SK-N-SH (cell line): Measurements from ENCODE around the gene STARD8. TPM values are rescaled to one million over a fixed set of nuclear protein-coding genes. Genes with fewer than 3 reads are reported as not detected.

Experiments
- CTCF ChIA-PET: fragments of 300-600, 350-600 bp; formaldehyde crosslinking; extraction: SDS; loops from one replicate; lab custom pipeline; 2021; lab: Yijun Ruan, JAX
- POLR2A ChIA-PET: fragments of 350-600 bp; sonication (Branson Sonifier 250); formaldehyde crosslinking; extraction: SDS; loops from one replicate; lab custom pipeline; 2020; ENCODE audit warnings: antibody characterized with exemption, inconsistent platforms; lab: Yijun Ruan, JAX
- DNase-seq: peaks from one replicate; pipeline ENCODE4 v3.0.0; 2012
- H2AFZ ChIP-seq: fragments of 200-600 bp; sonication (generic); 2 replicates; pipeline ENCODE4 v1.8.1; 2016; ENCODE audit warnings: antibody characterized with exemption, mild to moderate bottlenecking, low read depth
- H3F3A ChIP-seq: fragments of 200-600 bp; sonication (generic); replicated peaks from 2 replicates; pipeline ENCODE3; 2016; ENCODE audit warnings: antibody characterized with exemption, mild to moderate bottlenecking; ENCODE audit not compliant: insufficient read depth
- H3K27ac ChIP-seq, 2 experiments: fragments of 200-500 bp in 1 of 2; fragments of 200-600 bp in 1 of 2; sonication (Bioruptor generic) in 1 of 2; sonication (generic), shearing (Covaris generic) in 1 of 2; 2 replicates each; pipeline versions ENCODE4 v1.5.1 to v1.6.1; 2014 to 2016; ENCODE audit warnings: low read depth in 2 of 2, inconsistent platforms in 1 of 2, low read length in 1 of 2, mild to moderate bottlenecking in 1 of 2, mixed read lengths in 1 of 2
- H3K27me3 ChIP-seq: fragments of 200-600 bp; sonication (generic), shearing (Covaris generic); 2 replicates; pipeline ENCODE4 v1.6.1; 2016; ENCODE audit warnings: mixed run types; ENCODE audit not compliant: insufficient read depth
- H3K36me3 ChIP-seq, 2 experiments: fragments of 200-500 bp in 1 of 2; fragments of 200-600 bp in 1 of 2; sonication (Bioruptor generic) in 1 of 2; sonication (generic) in 1 of 2; replicated peaks in 1 of 2; 2 replicates each; pipeline versions ENCODE3 to v1.5.1; 2014 to 2016; ENCODE audit warnings: low read length in 1 of 2, mild to moderate bottlenecking in 1 of 2; ENCODE audit not compliant: insufficient read depth in 2 of 2, control insufficient read depth in 1 of 2
- H3K4me1 ChIP-seq, 2 experiments: fragments of 200-500 bp in 1 of 2; fragments of 200-600 bp in 1 of 2; sonication (Bioruptor generic) in 1 of 2; sonication (generic), shearing (Covaris generic) in 1 of 2; 2 replicates each; pipeline versions ENCODE4 v1.5.1 to v1.6.1; 2014 to 2016; ENCODE audit warnings: low read depth in 1 of 2, low read length in 1 of 2, mixed run types in 1 of 2; ENCODE audit not compliant: insufficient read depth in 2 of 2, control insufficient read depth in 1 of 2
- H3K4me2 ChIP-seq: fragments of 200-600 bp; sonication (generic), shearing (Covaris generic); 2 replicates; pipeline ENCODE4 v1.6.1; 2017; ENCODE audit warnings: mixed run types
- H3K4me3 ChIP-seq, 2 experiments: fragments of 200-500 bp in 1 of 2; fragments of 200-600 bp in 1 of 2; sonication (Bioruptor generic) in 1 of 2; sonication (generic), shearing (Covaris generic) in 1 of 2; 2 replicates each; pipeline versions ENCODE4 v1.5.1 to v1.8.1; 2014 to 2016; ENCODE audit warnings: low read depth in 2 of 2, inconsistent platforms in 1 of 2, low read length in 1 of 2, mild to moderate bottlenecking in 1 of 2, mixed read lengths in 1 of 2, moderate library complexity in 1 of 2
- H3K79me2 ChIP-seq: fragments of 200-600 bp; sonication (generic); 2 replicates; pipeline ENCODE4 v1.8.1; 2017; ENCODE audit warnings: mild to moderate bottlenecking; ENCODE audit not compliant: insufficient read depth
- H3K9ac ChIP-seq: fragments of 200-600 bp; sonication (generic); 2 replicates; pipeline ENCODE4 v1.6.1; 2017; ENCODE audit warnings: mixed run types
- H3K9me2 ChIP-seq: fragments of 200-600 bp; sonication (generic); 2 replicates; pipeline ENCODE4 v1.6.1; 2017; ENCODE audit warnings: mixed run types
- H3K9me3 ChIP-seq: fragments of 200-600 bp; sonication (generic); 2 replicates; pipeline ENCODE4 v1.6.1; 2017; ENCODE audit warnings: mixed run types, mild to moderate bottlenecking, moderate library complexity
- H4K20me1 ChIP-seq: fragments of 200-600 bp; sonication (generic); 2 replicates; pipeline ENCODE4 v1.6.1; 2017; ENCODE audit warnings: mild to moderate bottlenecking, mixed run types; ENCODE audit not compliant: insufficient read depth
- EP300 ChIP-seq, 2 experiments: IDR thresholded peaks; 2 replicates each; pipeline versions ENCODE4 v1.4.0 to v1.6.1; 2012; ENCODE audit warnings: borderline replicate concordance in 1 of 2, low read depth in 1 of 2, low read length in 1 of 2
- EZH2phosphoT487 ChIP-seq: fragments of 200-600 bp; sonication (generic); IDR thresholded peaks from 2 replicates; pipeline ENCODE4 v1.6.1; 2017; ENCODE audit warnings: low read depth, mixed run types, mild to moderate bottlenecking, antibody characterized with exemption, moderate library complexity, borderline replicate concordance
- FOXM1 ChIP-seq: IDR thresholded peaks from 2 replicates; pipeline ENCODE4 v1.4.0; 2012; ENCODE audit warnings: low read depth, mild to moderate bottlenecking
- GATA2 ChIP-seq: sonication (generic); formaldehyde crosslinking; IDR thresholded peaks from 2 replicates; pipeline ENCODE4 v1.5.0; 2020; ENCODE audit warnings: mild to moderate bottlenecking, missing genetic modification reagents
- JUND ChIP-seq: IDR thresholded peaks from 2 replicates; pipeline ENCODE4 v1.4.0; 2012
- MAX ChIP-seq: IDR thresholded peaks from 2 replicates; pipeline ENCODE4 v1.4.0; 2012; ENCODE audit warnings: low read depth
- MXI1 ChIP-seq: IDR thresholded peaks from 2 replicates; pipeline ENCODE4 v1.6.1; 2012; ENCODE audit warnings: mild to moderate bottlenecking, low read depth, low read length, improper control_type of control experiment
- NFIC ChIP-seq: IDR thresholded peaks from 2 replicates; pipeline ENCODE4 v1.4.0; 2012; ENCODE audit warnings: borderline replicate concordance
- NRF1 ChIP-seq: IDR thresholded peaks from 2 replicates; pipeline ENCODE4 v1.6.1; 2012; ENCODE audit warnings: low read depth, mild to moderate bottlenecking, low read length
- POLR2AphosphoS5 ChIP-seq: IDR thresholded peaks from 2 replicates; pipeline ENCODE4 v1.6.1; 2012; ENCODE audit warnings: low read depth, low read length
- RAD21 ChIP-seq: IDR thresholded peaks from 2 replicates; pipeline ENCODE4 v1.6.1; 2012; ENCODE audit warnings: mild to moderate bottlenecking, low read length
- RFX5 ChIP-seq: IDR thresholded peaks from 2 replicates; pipeline ENCODE4 v1.6.1; 2012; ENCODE audit warnings: mild to moderate bottlenecking, improper control_type of control experiment, low read length
- TAF1 ChIP-seq: IDR thresholded peaks from 2 replicates; pipeline ENCODE4 v1.6.1; 2012; ENCODE audit warnings: low read depth, mild to moderate bottlenecking, low read length, moderate library complexity, borderline replicate concordance
- TCF12 ChIP-seq: IDR thresholded peaks from 2 replicates; pipeline ENCODE4 v1.4.0; 2012
- TEAD4 ChIP-seq: IDR thresholded peaks from 2 replicates; pipeline ENCODE4 v1.4.0; 2012; ENCODE audit warnings: mild to moderate bottlenecking, borderline replicate concordance; ENCODE audit not compliant: insufficient read depth
- USF2 ChIP-seq: fragments of 150-350 bp; IDR thresholded peaks from 2 replicates; pipeline ENCODE4 v1.6.1; 2017; ENCODE audit warnings: antibody characterized with exemption, low read length, low read depth, borderline replicate concordance
- WGBS: methylation state at CpG from one replicate; pipeline ENCODE4 v1.1.6; 2017; ENCODE audit warnings: low lambda C conversion rate; 5-methylcytosine and 5-hydroxymethylcytosine counted together
- polyA plus RNA-seq, 3 experiments: library from polyadenylated mRNA; depleted of rRNA; stranded (reverse); fragments of >200 nt; gene quantifications; 2 replicates each; pipeline ENCODE4 v1.2.3, GENCODE V29; 2012
- TF ChIP-seq, protein P1 (sequence below): IDR thresholded peaks from 2 replicates; pipeline ENCODE4 v1.4.0; 2012; ENCODE audit warnings: low read depth, borderline replicate concordance
- TF ChIP-seq, protein P2 (sequence below): fragments of 200-600 bp; sonication (generic); IDR thresholded peaks from 2 replicates; pipeline ENCODE4 v1.6.1; 2017; ENCODE audit warnings: antibody characterized with exemption, mild to moderate bottlenecking, moderate library complexity

Gene STARD8
- polyA plus RNA-seq, 1 of the 3 experiments (the other 2 are of a cell fraction), result 2.6 TPM

- CTCF ChIA-PET, result no interaction called here
- no peak for DNase-seq
- POLR2A ChIA-PET, result no interaction called here
Measured at GRCh38 chrX:68671221-68671620, 23.8 kb downstream of the STARD8 start.

GRCh38 chrX:68672581-68673318 is 25.3 kb downstream of the STARD8 start:
- no peak for DNase-seq
- CTCF ChIA-PET, result interaction anchor here (0.6 kb wide), 1 partner anchor 21 kb away, joined by 3 read pairs; no protein-coding TSS in a partner anchor
- Histone ChIP-seq H3K27me3 (no peaks in the 10 kb centered on the region), H3K4me2 (no peak overlapping the region), H3K27ac (no peak overlapping the region), H3K4me1 (peaks cover 5 to 13% of the 10 kb centered on the region in 2 experiments; a peak in 3 of 4 replicates), H3K36me3 (no peaks in the 10 kb centered on the region), H3K4me3 (no peak overlapping the region), H3K9me3 (no peaks in the 10 kb centered on the region), H3F3A (peaks cover 9% of the 10 kb centered on the region), H3K9me2 (no peaks in the 10 kb centered on the region), H2AFZ (no peak overlapping the region), H3K9ac (no peak overlapping the region), H3K79me2 (no peaks in the 10 kb centered on the region), H4K20me1 (no peaks in the 10 kb centered on the region)
- POLR2A ChIA-PET, result no interaction called here
- 52% methylated on average over 3 of the region's 3 CpGs for WGBS
- TF ChIP-seq TCF12 (no peak), MXI1 (no peak), NRF1 (no peak), FOXM1 (no peak), GATA2 (CRISPR knock-in tag) (no peak), POLR2AphosphoS5 (no peak), RAD21 (no peak), USF2 (no peak), TAF1 (no peak), JUND (no peak), MAX (no peak), TEAD4 (no peak), RFX5 (no peak), EZH2phosphoT487 (no peak), NFIC (no peak)
- TF ChIP-seq, protein P1, sequence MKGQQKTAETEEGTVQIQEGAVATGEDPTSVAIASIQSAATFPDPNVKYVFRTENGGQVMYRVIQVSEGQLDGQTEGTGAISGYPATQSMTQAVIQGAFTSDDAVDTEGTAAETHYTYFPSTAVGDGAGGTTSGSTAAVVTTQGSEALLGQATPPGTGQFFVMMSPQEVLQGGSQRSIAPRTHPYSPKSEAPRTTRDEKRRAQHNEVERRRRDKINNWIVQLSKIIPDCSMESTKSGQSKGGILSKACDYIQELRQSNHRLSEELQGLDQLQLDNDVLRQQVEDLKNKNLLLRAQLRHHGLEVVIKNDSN, result no peak
- TF ChIP-seq, protein P2, sequence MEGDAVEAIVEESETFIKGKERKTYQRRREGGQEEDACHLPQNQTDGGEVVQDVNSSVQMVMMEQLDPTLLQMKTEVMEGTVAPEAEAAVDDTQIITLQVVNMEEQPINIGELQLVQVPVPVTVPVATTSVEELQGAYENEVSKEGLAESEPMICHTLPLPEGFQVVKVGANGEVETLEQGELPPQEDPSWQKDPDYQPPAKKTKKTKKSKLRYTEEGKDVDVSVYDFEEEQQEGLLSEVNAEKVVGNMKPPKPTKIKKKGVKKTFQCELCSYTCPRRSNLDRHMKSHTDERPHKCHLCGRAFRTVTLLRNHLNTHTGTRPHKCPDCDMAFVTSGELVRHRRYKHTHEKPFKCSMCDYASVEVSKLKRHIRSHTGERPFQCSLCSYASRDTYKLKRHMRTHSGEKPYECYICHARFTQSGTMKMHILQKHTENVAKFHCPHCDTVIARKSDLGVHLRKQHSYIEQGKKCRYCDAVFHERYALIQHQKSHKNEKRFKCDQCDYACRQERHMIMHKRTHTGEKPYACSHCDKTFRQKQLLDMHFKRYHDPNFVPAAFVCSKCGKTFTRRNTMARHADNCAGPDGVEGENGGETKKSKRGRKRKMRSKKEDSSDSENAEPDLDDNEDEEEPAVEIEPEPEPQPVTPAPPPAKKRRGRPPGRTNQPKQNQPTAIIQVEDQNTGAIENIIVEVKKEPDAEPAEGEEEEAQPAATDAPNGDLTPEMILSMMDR, result no peak

More at GRCh38 chrX:68671221-68671620, 23.8 kb downstream of the STARD8 start:
- no peak overlapping the region for H2AFZ ChIP-seq
- H3K4me1 ChIP-seq, result peaks cover 5 to 13% of the 10 kb centered on the region in 2 experiments; a peak in 3 of 4 replicates
- no peaks in the 10 kb centered on the region for H4K20me1 ChIP-seq
- H3F3A ChIP-seq, result peaks cover 9% of the 10 kb centered on the region
- H3K9ac ChIP-seq, result no peak overlapping the region
- H3K36me3 ChIP-seq, result no peaks in the 10 kb centered on the region
- H3K4me3 ChIP-seq, result no peak overlapping the region
- H3K9me3 ChIP-seq, result no peaks in the 10 kb centered on the region
- H3K27me3 ChIP-seq, result no peaks in the 10 kb centered on the region
- no peak overlapping the region for H3K27ac ChIP-seq
- H3K79me2 ChIP-seq, result no peaks in the 10 kb centered on the region
- H3K4me2 ChIP-seq, result no peak overlapping the region
- no peak for TF ChIP-seq TAF1
- no peak for TF ChIP-seq EP300 (IDR thresholded peaks at IDR 0.05; ENCODE audit: borderline replicate concordance in 1 of 2, low read depth in 1 of 2, low read length in 1 of 2)
- no peak for TF ChIP-seq NFIC
- TF ChIP-seq, protein P2, result no peak
- no peak for TF ChIP-seq MAX
- H3K9me2 ChIP-seq, result no peaks in the 10 kb centered on the region
